Loucy (cell line): ENCODE measurements around the gene ZNF469.

Experiments
- EZH2phosphoT487 ChIP-seq: fragments of 200-600 bp; IDR thresholded peaks from 2 replicates; pipeline ENCODE4 v1.6.1; 2018; ENCODE audit warnings: antibody characterized with exemption, mild to moderate bottlenecking, moderate library complexity, borderline replicate concordance
- TF ChIP-seq, protein P1 (sequence below): fragments of 200-600 bp; sonication (generic); conservative IDR thresholded peaks from 2 replicates; pipeline ENCODE4 v1.5.1; 2014; ENCODE audit warnings: mild to moderate bottlenecking, antibody characterized with exemption, low read length

GRCh38 chr16:88398170-88398873 lies 15.6 kb downstream of the ZNF469 start:
- TF ChIP-seq, protein P1, sequence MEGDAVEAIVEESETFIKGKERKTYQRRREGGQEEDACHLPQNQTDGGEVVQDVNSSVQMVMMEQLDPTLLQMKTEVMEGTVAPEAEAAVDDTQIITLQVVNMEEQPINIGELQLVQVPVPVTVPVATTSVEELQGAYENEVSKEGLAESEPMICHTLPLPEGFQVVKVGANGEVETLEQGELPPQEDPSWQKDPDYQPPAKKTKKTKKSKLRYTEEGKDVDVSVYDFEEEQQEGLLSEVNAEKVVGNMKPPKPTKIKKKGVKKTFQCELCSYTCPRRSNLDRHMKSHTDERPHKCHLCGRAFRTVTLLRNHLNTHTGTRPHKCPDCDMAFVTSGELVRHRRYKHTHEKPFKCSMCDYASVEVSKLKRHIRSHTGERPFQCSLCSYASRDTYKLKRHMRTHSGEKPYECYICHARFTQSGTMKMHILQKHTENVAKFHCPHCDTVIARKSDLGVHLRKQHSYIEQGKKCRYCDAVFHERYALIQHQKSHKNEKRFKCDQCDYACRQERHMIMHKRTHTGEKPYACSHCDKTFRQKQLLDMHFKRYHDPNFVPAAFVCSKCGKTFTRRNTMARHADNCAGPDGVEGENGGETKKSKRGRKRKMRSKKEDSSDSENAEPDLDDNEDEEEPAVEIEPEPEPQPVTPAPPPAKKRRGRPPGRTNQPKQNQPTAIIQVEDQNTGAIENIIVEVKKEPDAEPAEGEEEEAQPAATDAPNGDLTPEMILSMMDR: no peak
- no peak for TF ChIP-seq EZH2phosphoT487
